Activated CD4-positive, alpha-beta T cell treated with anti-CD3 and anti-CD28 coated beads, Interleukin-2, Interleukin-4, amounts not matched to agents 100 ng/mL and 50 ng/mL, durations not matched to agents 16 hours and 8 hours (primary cell): ENCODE results near the gene SPDYE3.
A peak's percentile ranks its signal among the peaks of the same experiment; 100 is the strongest.
"Not testable (repeated sequence)": the region's sequence is repeated elsewhere in the genome, so short reads cannot be mapped to it uniquely, and the experiment has no call there.

ENCODE experiments used
- DNase-seq: peaks from one replicate; pipeline ENCODE4 v3.0.0-alpha.2; 2020; ENCODE audit warnings: low spot score

The SPDYE3 gene, protein sequence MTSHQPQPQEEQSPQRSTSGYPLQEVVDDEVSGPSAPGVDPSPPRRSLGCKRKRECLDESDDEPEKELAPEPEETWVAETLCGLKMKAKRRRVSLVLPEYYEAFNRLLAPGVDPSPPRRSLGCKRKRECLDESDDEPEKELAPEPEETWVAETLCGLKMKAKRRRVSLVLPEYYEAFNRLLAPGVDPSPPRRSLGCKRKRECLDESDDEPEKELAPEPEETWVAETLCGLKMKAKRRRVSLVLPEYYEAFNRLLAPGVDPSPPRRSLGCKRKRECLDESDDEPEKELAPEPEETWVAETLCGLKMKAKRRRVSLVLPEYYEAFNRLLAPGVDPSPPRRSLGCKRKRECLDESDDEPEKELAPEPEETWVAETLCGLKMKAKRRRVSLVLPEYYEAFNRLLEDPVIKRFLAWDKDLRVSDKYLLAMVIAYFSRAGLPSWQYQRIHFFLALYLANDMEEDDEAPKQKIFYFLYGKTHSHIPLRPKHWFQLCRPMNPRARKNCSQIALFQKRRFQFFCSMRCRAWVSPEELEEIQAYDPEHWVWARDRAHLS

GRCh38 chr7:100307402-100307801, at the start of gene SPDYE3:
Gene SPDYE3 (plus strand): TSS chr7:100307702. CDS start chr7:100307886, 184 bp downstream.
- not testable (repeated sequence) for DNase-seq

- not testable (repeated sequence) for DNase-seq
These were observed 47.5 kb upstream of the SPDYE3 start for GRCh38 chr7:100259984-100260383.

DNA sequence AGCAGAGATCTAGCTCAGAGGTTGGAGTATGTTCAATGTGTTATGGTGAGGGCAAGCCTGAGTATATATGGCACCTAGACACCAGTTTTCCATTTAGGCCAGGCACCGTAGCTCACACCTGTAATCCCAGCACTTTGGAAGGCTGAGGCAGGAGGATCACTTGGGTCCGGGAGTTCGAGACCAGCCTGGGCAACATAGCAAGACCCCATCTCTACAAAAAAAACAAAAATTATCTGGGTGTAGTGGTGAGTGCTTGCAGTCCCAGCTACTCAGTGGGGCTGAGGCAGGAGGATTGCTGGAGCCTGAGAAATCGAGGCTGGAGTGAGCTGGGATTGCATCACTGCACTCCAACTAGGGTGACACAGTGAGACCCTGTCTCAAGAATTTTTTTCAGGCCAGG, 44.6 kb upstream of the SPDYE3 start:
- not testable (repeated sequence) for DNase-seq

- DNase-seq: not testable (repeated sequence)
These were observed 43.3 kb upstream of the SPDYE3 start for GRCh38 chr7:100264223-100264622.

GRCh38 chr7:100264669-100265165, 42.8 kb upstream of the SPDYE3 start:
- not testable (repeated sequence) for DNase-seq

DNA sequence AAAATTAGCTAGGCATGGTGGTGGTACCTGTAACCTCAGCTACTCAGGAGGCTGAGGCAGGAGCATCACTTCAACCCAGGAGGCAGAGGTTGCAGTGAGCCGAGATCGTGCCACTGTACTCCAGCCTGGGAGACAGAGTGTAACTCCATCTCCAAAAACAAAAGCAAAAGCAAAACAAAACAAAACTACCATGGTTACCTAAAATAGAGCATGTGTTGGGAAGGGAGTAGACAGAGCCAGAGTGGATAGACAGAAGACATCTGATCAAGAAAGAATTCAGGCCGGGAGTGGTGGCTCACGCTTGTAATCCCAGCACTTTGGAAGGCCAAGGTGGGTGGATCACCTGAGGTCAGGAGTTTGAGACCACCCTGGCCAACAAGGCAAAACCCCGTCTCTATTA, 41.7 kb upstream of the SPDYE3 start:
- not testable (repeated sequence) for DNase-seq

GRCh38 chr7:100266576-100267354, 40.7 kb upstream of the SPDYE3 start:
- no peak for DNase-seq

- no peak for DNase-seq
These were observed 39.9 kb upstream of the SPDYE3 start for GRCh38 chr7:100267648-100268047.

- not testable (repeated sequence) for DNase-seq
These were observed 38.6 kb upstream of the SPDYE3 start for GRCh38 chr7:100268882-100269281.

DNA sequence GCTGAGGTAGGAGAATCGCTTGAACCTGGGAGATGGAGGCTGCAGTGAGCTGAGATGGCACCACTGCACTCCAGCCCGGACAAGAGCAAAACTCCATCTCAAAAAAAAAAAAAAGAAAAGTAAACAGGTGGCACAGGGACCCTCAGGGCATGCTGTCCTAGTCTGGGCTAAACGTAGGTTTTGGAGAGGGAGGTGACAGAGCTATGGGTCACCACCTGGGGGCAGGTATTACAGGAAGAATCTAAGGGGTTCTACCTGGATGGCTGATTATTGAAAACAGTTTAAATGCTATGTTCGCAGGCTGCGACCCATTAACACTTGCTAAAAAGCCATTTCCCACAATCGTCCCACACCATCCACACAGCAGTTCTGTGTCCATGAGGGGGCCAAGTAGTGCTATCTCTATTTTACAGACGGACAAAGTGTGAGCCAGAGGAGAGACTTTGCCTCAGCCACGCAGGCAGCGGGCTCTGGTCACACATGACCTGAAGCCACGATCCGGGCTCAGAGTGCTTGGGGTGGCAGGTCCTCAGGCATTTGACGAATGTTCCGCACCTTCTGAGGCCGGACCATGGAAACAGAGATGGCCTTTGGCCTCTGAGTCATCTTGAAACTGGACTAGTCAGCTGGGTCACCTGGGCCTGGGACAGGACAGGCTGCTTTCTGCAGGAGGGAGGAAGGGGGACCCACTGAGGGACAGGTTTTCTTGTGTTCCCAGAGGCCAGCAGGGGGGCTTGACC, 38.0 kb upstream of the SPDYE3 start:
- not testable (repeated sequence) for DNase-seq

- not testable (repeated sequence) for DNase-seq
These were observed 37.2 kb upstream of the SPDYE3 start for GRCh38 chr7:100270046-100270918.

DNA sequence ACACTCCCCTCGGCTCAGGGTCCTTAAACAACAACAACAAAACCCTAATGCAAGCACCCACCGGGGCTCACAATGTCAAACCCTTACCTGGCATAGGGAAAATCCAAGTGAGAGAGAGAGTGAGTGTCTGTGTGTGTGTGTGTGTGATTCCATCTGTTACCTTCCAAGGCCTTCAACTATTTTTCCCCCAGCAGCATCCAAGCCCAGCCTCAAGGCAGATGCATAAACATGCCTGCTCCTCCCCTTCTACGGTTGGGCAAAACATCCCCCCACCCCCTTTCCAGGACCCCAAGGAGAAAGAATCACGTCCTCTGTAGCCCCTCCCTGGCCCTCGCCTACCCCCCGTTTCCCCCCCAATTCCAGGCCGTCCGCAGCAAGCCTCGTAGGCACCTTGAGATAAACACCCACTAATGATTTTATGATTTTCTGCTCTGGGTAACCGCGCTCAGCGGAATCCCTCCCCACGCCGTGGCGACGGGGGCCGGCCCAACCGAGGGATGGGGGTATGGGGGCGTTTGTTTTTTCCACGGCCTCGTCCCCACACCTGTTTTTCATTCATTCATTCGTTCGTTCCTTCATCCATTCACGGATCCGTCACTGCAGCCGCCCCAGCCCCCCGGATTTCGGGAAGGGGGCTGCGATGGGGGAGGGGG, 36.4 kb upstream of the SPDYE3 start:
- DNase-seq: not testable (repeated sequence)

DNA sequence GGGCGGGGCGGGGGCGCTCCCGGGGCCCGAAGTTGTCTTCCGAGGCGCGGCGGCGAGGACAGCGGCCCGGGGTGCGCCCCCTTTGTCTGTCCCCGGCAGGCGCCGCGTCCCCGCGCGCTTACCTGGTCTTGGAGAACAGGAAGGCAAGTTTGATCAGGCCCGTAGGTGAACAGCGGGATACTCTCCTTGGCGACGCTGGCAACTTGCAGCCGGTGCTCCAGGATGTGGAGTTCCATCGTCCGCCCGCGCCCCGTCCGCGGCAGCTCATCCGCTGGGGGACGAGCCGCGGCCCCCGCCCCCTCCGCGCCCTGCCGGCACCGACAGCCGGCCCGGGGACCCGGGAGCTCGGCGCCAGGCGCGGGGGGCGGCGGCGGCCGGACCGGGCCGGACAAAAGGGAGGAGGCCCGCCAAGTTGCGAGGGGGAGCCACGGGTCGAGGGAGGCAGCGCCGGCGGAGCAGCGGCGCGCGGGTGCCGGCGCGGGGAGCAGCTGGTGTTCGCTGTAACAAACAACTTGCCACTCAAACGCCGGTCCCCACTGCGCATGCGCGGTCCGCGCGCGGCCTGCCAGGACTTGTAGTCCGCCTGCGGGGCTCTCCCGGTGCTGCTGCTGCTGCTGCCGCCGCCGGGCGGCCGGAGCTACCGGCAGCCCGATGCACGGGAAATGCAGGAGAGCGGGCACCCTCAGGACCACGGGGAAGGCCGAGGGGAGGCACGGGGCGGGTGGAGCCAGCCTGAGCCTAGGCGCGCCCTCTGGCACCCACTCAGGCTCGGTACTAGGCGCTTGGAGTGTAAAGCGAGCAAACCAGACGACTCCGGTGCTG, 35.6 kb upstream of the SPDYE3 start:
- peak; percentile 97 for DNase-seq

DNA sequence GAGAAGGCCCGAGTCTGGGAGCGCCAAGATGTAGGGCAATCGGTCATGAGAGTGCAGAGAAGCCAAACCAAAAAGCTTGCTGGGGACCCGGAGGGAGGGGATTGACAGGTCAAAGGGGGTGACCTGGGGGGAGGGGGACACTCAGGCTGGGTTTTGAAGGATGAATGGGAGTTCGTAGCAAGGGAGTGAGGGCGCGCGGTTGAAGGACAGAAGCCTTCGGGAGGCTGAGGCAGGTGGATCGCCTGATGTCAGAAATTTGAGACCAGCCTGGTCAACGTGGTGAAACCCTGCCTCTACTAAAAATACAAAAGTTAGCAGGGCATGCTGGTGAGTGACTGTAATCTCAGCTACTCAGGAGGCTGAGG, 35.0 kb upstream of the SPDYE3 start:
- DNase-seq: not testable (repeated sequence)

DNA sequence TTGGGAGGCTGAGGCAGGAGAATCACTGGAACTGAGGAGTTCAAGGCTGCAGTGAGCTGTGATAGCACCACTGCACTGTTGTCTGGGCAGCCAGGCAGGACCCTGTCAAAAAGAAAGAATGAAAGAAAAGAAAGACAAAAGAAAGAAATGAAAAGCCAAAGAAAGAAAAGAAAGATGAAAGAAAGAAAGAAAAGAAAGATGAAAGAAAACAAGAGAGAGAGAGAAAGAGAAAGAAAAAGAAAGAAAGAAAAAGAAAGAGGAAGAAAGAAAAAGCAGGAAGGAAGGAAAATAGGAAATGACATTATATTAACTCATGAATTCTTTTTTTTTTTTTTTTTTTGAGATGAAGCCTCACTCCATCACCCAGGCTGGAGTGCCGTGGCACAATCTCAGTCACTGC, 32.4 kb upstream of the SPDYE3 start:
- no peak for DNase-seq

GRCh38 chr7:100276126-100276525, 31.4 kb upstream of the SPDYE3 start:
- not testable (repeated sequence) for DNase-seq

- not testable (repeated sequence) for DNase-seq
These were observed 25.4 kb upstream of the SPDYE3 start for GRCh38 chr7:100282069-100282608.

- not testable (repeated sequence) for DNase-seq
These were observed 24.4 kb upstream of the SPDYE3 start for GRCh38 chr7:100283147-100283546.
